HAP-1 (cell line): Measurements from ENCODE around the gene DCLK1.
"Not testable (repeated sequence)": the region's sequence is repeated elsewhere in the genome, so short reads cannot be mapped to it uniquely, and the experiment has no call there.

Source experiments
- DNase-seq, 2 experiments: peaks; one replicate each; pipeline ENCODE4 v3.0.0-alpha.2; 2016 to 2020; ENCODE audit warnings: low spot score in 2 of 2
- H3K27me3 ChIP-seq: fragments of 250-450 bp; sonication (Bioruptor Pico); 2 replicates; pipeline ENCODE4 v1.5.1; 2020; ENCODE audit warnings: low read depth, mild to moderate bottlenecking, moderate library complexity
- H3K36me3 ChIP-seq: fragments of 250-450 bp; sonication (Bioruptor Pico); replicated peaks from 2 replicates; pipeline ENCODE4 v1.5.1; 2020; ENCODE audit warnings: mild to moderate bottlenecking
- H3K4me1 ChIP-seq: fragments of 250-450 bp; sonication (Bioruptor Pico); 2 replicates; pipeline ENCODE4 v1.5.1; 2020; ENCODE audit warnings: mild to moderate bottlenecking
- H3K4me3 ChIP-seq: fragments of 250-450 bp; sonication (Bioruptor Pico); 2 replicates; pipeline ENCODE4 v1.5.1; 2020; ENCODE audit warnings: mild to moderate bottlenecking, moderate library complexity
- H3K9me3 ChIP-seq: fragments of 250-450 bp; sonication (Bioruptor Pico); 2 replicates; pipeline ENCODE4 v1.5.1; 2020; ENCODE audit warnings: mild to moderate bottlenecking, moderate library complexity
- in situ Hi-C: fragments of 300-500 bp; cut with MboI; formaldehyde crosslinking; loops from 3 replicates; pipeline ENCODE4 v1.14.3; 2020; ENCODE audit warnings: low sequenced_read_pairs, inconsistent platforms, mixed read lengths

The DCLK1 gene

DNA sequence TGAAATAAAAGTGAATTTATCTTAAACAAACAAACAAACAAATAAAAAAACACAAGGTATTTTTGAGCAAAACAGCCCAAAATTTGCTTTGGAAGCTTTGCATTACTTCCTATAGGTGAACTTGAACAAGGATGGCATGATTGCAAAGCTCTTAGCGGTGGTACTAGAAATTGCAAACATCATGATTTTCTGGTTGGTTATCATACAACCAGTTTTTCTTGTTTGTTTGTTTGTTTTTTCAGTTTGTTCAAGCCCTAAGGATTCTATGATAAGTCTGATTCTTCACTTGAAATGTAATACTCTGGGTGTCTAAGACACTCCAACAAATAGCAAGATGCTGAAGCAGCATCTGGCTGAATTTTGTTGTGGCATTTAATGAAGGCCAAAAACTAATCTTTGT is 15.9 kb downstream of the DCLK1 start:
- no peak overlapping the region for H3K4me3 ChIP-seq
- DNase-seq: no peak
- H3K4me1 ChIP-seq: no peaks in the 10 kb centered on the region
- H3K9me3 ChIP-seq: no peaks in the 10 kb centered on the region
- in situ Hi-C loops: no loop called here
- H3K27me3 ChIP-seq: no peaks in the 10 kb centered on the region
- H3K36me3 ChIP-seq: peaks cover 6% of the 10 kb centered on the region

DNA sequence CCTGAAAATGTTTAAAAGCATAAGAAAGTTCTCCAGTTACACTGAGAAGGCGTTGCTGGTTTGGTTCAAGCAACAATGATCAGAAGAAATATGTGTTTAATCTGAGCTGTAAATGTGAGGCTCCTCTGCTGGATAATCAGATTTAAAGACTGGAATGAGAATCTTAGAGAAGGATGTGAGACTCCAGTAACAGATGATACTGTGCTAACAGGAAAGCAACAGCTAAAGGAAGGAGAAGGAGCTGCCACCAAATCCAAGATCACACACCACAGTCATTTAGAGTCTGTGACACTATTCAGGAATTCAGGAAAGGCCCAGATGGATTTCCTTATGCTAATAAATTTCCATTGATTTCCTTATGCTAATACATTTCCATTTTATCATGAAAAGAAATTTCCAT is 16.9 kb downstream of the DCLK1 start:
- no peak overlapping the region for H3K4me3 ChIP-seq
- DNase-seq: no peak
- in situ Hi-C loops: no loop called here
- no peaks in the 10 kb centered on the region for H3K27me3 ChIP-seq
- no peaks in the 10 kb centered on the region; the same call in 1 of the 2 replicates for H3K36me3 ChIP-seq
- no peaks in the 10 kb centered on the region for H3K4me1 ChIP-seq
- no peaks in the 10 kb centered on the region for H3K9me3 ChIP-seq

DNA sequence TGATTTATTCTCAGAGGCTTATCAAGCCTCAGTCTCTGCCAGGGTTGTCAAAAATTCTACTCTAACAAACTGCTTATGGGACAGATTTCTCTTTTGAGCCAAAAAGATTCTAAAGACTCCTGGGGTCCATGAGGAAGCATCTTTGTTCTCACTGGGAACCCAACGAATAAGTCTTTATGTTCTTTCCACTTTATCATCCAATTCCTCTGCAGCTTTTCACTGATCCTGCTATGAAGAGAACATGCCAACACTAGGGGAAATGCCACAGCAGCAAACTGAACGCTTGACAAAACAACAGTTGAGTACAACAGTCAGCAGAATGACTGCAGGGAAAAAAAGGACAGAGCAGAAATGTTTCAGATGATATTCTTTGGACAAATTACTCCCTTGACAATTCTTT is 22.2 kb downstream of the DCLK1 start:
- no peak overlapping the region for H3K4me3 ChIP-seq
- no peaks in the 10 kb centered on the region for H3K27me3 ChIP-seq
- DNase-seq: no peak
- H3K9me3 ChIP-seq: no peaks in the 10 kb centered on the region
- no peaks in the 10 kb centered on the region; the same call in 1 of the 2 replicates for H3K36me3 ChIP-seq
- no peaks in the 10 kb centered on the region for H3K4me1 ChIP-seq
- in situ Hi-C loops: no loop called here

DNA sequence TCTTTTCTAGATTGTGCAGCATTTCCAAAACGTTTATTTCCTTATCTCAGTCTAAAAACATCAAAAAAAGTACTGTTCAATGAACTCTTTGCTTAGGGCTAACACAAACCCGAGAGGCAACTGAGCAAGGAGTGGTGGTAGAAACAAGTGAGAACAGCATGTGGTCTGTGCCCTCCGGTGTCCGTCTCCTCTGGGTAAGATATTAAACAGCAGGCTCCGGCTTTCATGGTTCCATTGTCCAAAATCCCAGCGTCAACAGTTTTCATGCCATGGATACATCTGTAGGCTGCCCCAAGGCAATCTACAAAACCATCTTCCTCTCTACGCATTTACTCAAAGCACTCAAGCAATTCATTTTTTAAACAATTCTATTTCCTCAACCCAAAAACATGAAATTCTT is 22.8 kb downstream of the DCLK1 start:
- Histone ChIP-seq H3K9me3 (no peaks in the 10 kb centered on the region), H3K4me3 (no peak overlapping the region), H3K36me3 (no peaks in the 10 kb centered on the region; the same call in 1 of the 2 replicates), H3K4me1 (no peaks in the 10 kb centered on the region), H3K27me3 (no peaks in the 10 kb centered on the region)
- DNase-seq: no peak
- in situ Hi-C loops: no loop called here

DNA sequence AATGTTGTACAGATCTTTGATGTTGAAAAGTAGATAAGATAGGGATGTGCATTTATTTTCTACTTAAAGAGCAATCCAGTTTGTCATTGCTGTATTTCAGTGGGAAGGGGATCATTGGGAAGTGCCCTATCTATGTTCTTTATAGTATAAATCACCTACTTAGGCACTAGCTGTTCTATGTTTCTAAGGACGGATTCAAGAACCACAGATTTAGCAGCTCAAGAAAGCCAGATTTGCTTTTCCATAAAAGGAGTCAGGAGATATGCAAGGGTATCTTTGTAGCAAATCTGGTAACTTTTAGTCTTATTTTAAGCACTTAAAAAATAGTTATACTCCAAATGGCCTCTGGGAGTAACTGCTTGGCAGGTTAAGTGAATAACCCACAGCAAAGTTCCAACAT is 23.7 kb downstream of the DCLK1 start:
- H3K4me1 ChIP-seq: no peaks in the 10 kb centered on the region
- H3K4me3 ChIP-seq: no peak overlapping the region
- DNase-seq: no peak
- no peaks in the 10 kb centered on the region; the same call in 1 of the 2 replicates for H3K36me3 ChIP-seq
- no peaks in the 10 kb centered on the region for H3K27me3 ChIP-seq
- in situ Hi-C loops: no loop called here
- no peaks in the 10 kb centered on the region for H3K9me3 ChIP-seq

DNA sequence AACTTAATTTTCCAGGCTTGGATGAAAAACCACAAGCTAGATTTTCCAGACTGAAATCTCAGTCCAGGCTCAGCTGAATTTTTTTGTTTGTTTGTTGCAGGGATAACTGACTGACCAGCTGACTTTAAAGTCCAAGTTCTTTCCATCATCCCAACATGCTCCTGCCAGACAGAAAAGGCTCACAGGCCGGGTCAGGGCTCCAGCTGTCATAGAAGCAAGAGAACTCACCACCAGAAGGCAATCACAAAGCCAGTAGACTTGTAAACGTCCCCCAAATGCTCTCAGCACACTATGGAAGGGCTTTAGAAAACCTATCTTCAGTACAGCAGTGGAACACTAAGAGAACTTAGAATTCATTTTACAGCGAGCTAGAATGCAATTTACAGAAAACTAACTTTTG is 25.5 kb downstream of the DCLK1 start:
- Histone ChIP-seq H3K9me3 (no peaks in the 10 kb centered on the region), H3K36me3 (no peaks in the 10 kb centered on the region), H3K4me3 (no peak overlapping the region), H3K4me1 (no peaks in the 10 kb centered on the region), H3K27me3 (no peaks in the 10 kb centered on the region)
- DNase-seq: no peak
- in situ Hi-C loops: no loop called here

DNA sequence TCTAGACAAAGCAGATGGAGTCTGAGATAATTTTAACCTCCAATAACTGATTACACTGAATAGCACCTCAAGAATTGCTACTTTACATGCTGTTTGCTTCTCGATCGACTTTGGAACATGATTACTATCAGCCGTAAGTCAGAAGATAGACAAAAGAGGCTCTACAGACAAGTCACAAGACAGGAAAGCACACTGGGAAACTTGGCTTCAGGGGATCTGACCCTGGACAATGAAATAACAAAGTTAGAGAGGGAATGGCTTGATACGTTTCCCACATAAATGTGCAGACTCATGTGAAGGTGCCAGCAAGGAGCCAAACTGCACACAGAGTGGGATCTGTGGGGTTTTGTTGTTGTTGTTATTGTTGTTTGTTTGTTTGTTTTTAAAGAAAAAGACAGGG is 28.5 kb downstream of the DCLK1 start:
- Histone ChIP-seq H3K4me1 (no peaks in the 10 kb centered on the region), H3K4me3 (no peak overlapping the region), H3K27me3 (no peaks in the 10 kb centered on the region), H3K9me3 (no peaks in the 10 kb centered on the region), H3K36me3 (no peaks in the 10 kb centered on the region)
- in situ Hi-C loops: no loop called here
- DNase-seq: no peak

DNA sequence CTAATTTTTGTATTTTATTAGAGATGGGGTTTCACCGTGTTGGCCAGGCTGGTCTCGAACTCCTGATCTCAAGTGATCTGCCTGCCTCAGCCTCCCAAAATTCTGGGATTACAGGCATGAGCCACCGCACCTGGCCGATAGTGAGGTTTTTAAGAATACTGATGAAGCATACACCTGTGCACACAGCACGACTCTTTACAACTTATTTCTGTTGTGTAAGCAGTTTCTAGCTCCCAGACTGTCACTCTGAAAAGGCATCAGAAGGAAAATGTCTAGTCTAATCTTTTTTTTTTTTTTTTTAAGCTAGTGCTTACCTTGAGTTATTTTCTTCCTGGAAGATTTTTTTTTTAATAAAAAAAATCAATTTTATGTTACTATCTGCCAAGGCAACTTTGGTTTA is 29.3 kb downstream of the DCLK1 start:
- in situ Hi-C loops, DNase-seq: not testable (repeated sequence)

DNA sequence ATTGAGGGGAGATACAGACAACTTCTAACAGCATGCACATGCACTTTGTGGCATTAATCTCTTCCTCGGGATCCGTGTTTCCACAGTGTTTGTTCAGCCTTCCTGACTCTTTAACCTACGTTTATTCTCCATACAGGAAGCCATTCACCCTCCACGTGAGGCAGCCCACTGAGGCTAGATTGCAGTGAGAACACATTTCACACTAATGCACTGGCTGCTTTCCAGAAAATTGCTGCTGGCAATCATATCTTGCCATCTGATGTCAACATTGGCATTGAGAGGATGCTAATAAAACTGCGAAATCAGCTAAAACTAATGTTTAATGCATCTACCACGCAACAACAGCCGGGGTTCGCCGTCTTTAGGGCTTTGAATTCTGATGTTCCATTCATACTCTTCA is 30.0 kb downstream of the DCLK1 start:
- H3K4me3 ChIP-seq: no peak overlapping the region
- H3K36me3 ChIP-seq: no peaks in the 10 kb centered on the region
- H3K4me1 ChIP-seq: peaks cover 7% of the 10 kb centered on the region
- H3K27me3 ChIP-seq: no peaks in the 10 kb centered on the region
- in situ Hi-C loops: no loop called here
- H3K9me3 ChIP-seq: no peaks in the 10 kb centered on the region
- DNase-seq: no peak

More for the DNA sequence above, 29.3 kb downstream of the DCLK1 start:
- not testable (repeated sequence) for H3K4me1 ChIP-seq, H3K9me3 ChIP-seq, H3K4me3 ChIP-seq, H3K36me3 ChIP-seq, H3K27me3 ChIP-seq

DNA sequence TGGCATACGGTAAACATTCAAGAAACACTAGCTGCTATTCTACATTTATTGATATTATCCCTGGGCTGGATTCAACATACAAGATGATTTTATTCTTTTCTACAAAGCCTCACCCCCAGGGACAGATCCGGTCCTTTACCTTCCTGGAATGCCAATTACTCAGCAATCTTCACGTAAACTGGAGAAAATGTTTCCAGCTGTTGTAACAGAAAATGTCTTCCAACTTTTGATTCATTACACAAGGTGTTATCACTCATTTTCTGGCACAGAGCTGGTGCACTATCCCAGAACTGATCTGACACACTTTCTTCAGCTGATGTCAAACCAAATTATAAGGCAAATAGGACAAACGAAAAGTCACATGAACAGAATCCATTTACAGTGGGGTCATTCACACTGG is 33.1 kb downstream of the DCLK1 start:
- H3K4me1 ChIP-seq: peaks cover 7% of the 10 kb centered on the region
- H3K36me3 ChIP-seq: no peaks in the 10 kb centered on the region
- H3K27me3 ChIP-seq: no peaks in the 10 kb centered on the region
- in situ Hi-C loops: no loop called here
- no peak for DNase-seq
- H3K9me3 ChIP-seq: no peaks in the 10 kb centered on the region
- H3K4me3 ChIP-seq: no peak overlapping the region

DNA sequence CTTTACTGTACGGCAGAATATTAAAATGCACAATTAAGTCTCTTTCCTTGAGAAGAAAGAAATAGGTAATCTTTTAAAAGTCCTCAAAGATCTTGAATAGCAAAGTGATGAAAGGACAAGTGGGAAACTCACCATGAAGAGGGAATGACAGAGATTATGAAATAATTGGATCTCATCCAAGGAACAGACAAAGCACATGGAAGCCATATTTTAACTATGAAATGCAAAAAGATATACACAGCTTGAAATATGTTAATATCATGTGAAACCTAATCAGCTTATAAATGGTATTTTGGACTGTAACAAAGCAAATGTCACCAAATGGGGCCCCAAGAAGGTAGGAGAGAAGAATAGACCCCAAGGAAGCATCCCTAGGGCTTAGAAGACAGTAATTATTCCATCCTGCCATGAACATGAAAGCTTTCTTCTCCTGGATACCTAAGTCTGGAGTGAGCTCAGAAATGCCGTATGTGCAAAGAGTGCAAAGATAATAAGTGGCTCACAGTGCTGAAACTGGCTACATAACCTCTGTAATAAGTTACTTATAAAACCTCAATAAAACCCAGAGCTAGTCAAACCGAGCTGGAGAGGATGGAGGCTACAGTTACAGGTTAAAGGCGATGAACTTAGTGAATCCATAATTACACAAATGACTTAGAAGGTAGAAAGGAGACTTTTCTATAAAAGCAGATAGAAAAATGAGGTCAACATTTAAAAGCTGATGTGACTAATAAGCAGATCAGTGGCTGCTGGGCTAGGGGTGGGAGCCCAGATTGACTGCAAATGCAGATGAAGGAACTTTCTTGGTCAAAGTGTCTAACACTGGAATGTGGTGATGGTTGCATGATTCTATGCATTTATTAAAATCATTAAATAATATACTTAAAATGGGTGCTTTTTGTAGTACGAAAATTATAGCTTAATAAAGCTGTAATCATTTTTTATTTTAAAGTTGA is 34.4 kb downstream of the DCLK1 start:
- Histone ChIP-seq H3K4me1 (peaks cover 7% of the 10 kb centered on the region), H3K9me3 (no peaks in the 10 kb centered on the region), H3K36me3 (no peaks in the 10 kb centered on the region), H3K4me3 (no peak overlapping the region), H3K27me3 (no peaks in the 10 kb centered on the region)
- peak; percentile 26 to 75 for DNase-seq
- in situ Hi-C loops: no loop called here

DNA sequence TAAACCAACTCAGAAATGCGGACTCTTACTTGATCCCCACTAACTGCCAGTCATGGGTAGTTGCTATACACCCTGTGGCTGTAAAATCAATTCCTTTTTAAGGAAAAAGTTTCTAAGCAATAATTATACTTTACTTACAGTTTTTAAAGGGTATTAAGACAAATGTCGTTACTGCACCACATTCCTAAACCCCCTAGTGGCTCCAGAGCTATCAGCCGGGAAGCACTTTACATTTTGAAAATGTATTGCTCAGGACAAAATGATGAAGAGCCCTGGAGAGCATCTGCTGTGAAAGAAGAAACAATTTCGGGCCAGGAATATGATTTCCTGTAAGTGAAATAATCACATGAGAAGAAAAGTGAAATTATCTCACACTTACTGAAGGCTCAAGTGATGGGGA is 36.7 kb downstream of the DCLK1 start:
- H3K9me3 ChIP-seq: no peaks in the 10 kb centered on the region
- in situ Hi-C loops: no loop called here
- H3K36me3 ChIP-seq: no peaks in the 10 kb centered on the region
- DNase-seq: no peak
- H3K4me1 ChIP-seq: peaks cover 7% of the 10 kb centered on the region
- H3K27me3 ChIP-seq: no peaks in the 10 kb centered on the region
- no peak overlapping the region for H3K4me3 ChIP-seq

DNA sequence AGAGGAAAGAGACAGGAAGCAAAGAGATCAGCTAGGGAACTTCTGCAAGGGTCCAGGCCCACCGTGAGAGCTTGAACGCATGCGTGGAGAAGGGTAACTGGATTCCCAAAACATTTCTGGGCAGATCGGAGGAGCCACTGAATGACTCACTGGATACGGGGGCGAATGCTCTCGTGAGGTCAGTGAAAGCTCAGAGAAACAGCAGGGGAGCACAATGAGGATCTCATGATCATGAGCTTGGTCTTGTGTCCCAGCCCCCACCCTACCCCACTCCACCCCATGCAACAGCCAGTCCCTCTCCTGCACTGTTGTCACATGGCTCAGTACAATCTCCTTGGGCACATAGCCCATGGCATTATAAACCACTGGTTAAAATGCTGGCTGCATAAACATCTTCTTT is 40.6 kb downstream of the DCLK1 start:
- H3K4me3 ChIP-seq: no peak overlapping the region
- H3K27me3 ChIP-seq: no peaks in the 10 kb centered on the region
- DNase-seq: no peak
- in situ Hi-C loops: no loop called here
- no peaks in the 10 kb centered on the region for H3K36me3 ChIP-seq
- H3K4me1 ChIP-seq: no peaks in the 10 kb centered on the region; the same call in 1 of the 2 replicates
- H3K9me3 ChIP-seq: no peaks in the 10 kb centered on the region

DNA sequence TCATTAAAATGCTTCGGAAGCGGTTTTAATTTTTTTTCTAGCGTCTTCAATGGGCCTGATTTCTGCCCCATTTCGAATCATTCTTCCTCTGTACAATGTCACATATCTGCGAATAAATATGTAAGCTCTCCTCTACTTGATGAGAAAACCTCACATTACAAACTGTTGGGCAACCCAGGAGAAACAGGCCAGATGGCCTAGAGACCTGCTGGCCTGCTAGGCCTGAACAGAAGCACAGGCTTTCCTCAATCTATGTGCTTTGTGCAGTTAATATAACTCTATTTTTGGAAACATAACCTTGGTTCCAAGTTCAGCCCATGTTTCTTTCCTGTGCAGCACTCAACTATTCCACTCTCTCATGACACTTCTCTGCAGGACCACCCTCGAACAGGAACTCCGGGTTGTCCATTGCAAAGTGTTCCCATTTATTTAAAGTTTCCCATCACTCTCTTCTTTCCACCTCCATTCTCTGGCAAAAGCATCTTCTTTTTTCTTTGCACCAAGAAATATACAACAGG is 42.0 kb downstream of the DCLK1 start:
- Histone ChIP-seq H3K27me3 (no peaks in the 10 kb centered on the region), H3K9me3 (no peaks in the 10 kb centered on the region), H3K4me1 (no peaks in the 10 kb centered on the region; the same call in 1 of the 2 replicates), H3K36me3 (no peaks in the 10 kb centered on the region), H3K4me3 (no peak overlapping the region)
- in situ Hi-C loops: no loop called here
- no peak for DNase-seq
